Measurements from ENCODE around the gene ZMIZ1. TPM values are rescaled to one million over a fixed set of nuclear protein-coding genes. Genes with fewer than 3 reads are reported as not detected.

ZMIZ1 gene, protein sequence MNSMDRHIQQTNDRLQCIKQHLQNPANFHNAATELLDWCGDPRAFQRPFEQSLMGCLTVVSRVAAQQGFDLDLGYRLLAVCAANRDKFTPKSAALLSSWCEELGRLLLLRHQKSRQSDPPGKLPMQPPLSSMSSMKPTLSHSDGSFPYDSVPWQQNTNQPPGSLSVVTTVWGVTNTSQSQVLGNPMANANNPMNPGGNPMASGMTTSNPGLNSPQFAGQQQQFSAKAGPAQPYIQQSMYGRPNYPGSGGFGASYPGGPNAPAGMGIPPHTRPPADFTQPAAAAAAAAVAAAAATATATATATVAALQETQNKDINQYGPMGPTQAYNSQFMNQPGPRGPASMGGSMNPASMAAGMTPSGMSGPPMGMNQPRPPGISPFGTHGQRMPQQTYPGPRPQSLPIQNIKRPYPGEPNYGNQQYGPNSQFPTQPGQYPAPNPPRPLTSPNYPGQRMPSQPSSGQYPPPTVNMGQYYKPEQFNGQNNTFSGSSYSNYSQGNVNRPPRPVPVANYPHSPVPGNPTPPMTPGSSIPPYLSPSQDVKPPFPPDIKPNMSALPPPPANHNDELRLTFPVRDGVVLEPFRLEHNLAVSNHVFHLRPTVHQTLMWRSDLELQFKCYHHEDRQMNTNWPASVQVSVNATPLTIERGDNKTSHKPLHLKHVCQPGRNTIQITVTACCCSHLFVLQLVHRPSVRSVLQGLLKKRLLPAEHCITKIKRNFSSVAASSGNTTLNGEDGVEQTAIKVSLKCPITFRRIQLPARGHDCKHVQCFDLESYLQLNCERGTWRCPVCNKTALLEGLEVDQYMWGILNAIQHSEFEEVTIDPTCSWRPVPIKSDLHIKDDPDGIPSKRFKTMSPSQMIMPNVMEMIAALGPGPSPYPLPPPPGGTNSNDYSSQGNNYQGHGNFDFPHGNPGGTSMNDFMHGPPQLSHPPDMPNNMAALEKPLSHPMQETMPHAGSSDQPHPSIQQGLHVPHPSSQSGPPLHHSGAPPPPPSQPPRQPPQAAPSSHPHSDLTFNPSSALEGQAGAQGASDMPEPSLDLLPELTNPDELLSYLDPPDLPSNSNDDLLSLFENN
- 28.4 TPM for total RNA-seq (2021; ENCODE audit: unreplicated experiment)
- polyA plus RNA-seq (2012): 18.9 and 19.3 TPM in 2 replicates
- Bru-seq, nascent RNA: percentile 70 among the genes with signal in this experiment
- BruChase-seq, experiment 1, labeled RNA remaining after a 6-hour chase: percentile 55 among the genes with signal in this experiment
- BruChase-seq, experiment 2, labeled RNA remaining after a 2-hour chase: percentile 59 among the genes with signal in this experiment
- long read RNA-seq, partial matches to known transcripts: 48 of 55 reads
- long read RNA-seq, other reads (novel, unspliced or antisense): 7 of 55 reads

DNA sequence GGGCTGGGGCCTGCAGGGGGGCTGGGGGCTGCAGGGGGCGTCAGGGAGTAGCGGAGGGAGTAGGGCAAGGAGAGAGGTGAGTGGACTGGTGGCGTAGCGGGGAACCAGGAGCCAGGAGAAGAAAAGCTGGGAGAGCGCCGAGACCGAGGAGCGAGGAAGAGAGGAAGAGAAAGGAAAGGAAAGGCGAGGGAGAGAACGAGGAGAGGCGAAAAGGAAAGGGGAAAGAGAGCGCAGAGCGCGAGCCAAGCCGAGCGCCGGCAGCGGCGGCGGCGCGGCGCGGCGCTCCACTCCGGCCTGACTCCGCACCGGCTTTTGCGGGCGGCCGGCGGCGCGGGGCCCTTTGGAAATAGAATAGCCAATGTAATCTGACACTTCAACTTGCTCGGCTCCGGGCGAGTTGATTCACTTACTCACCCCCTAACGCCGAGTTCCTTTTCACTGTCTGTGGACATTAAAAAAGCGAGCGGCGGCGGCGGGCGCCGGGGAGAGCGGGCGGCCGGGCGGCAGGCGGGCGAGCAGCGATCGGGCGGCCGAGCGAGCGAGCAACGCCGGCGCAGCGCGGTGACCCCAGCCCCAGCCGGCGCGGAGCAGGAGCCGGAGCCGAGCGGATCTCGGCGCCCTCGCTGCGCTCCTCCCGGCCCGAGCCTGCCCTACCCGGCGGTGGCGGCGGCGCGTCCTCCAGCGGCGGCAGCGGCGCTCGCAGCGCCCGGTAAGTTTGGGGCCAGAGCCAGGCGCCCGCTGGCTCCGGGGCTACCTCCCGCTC lies at the start of gene ZMIZ1:
Gene ZMIZ1 (plus strand): TSS at position 405 of the 763 bp plus-strand sequence. CDS start 132,667 bp downstream, outside the sequence.
- no peaks in the 10 kb centered on the region for H3K9me2 ChIP-seq (ENCODE audit: insufficient read depth)
- peak within 1 kb of the TSS; percentile 26 for H2AFZ ChIP-seq (ENCODE audit: low read depth, low read length, poor library complexity, severe bottlenecking)
- intact Hi-C loops (cut with micrococcal nuclease): loop anchor here (1.0 to 5.0 kb wide), 4 partner anchors 82 to 141 kb away; no protein-coding TSS in a partner anchor
- peak within 1 kb of the TSS; percentile 76 for H3K9ac ChIP-seq (ENCODE audit: low read length)
- ATAC-seq (peak; percentile 69), DNase-seq (ENCODE audit: low read depth, low spot score) (peak; percentile 83)
- ChIA-PET POLR2A (no interaction called here), RAD21 (ENCODE audit: low non-redundant PET in 1 of 2, low total read pairs in 2 of 2, uncharacterized antibody in 2 of 2, unreplicated experiment in 2 of 2) (interaction anchor here (0.6 to 0.7 kb wide), 2 partner anchors 115 to 255 kb away, joined by 3 to 7 read pairs; no protein-coding TSS in a partner anchor), CTCF (interaction anchor here (1.0 kb wide), 1 partner anchor 126 kb away, joined by 4 read pairs; no protein-coding TSS in a partner anchor)
- peak within 1 kb of the TSS; percentile 84 to 85 for H3K4me3 ChIP-seq (replicated peaks in 1 of 2; ENCODE audit: low read depth in 1 of 2, low read length in 2 of 2)
- BruUV-seq (replicated peaks): no TSS peak
- H3K27me3 ChIP-seq (ENCODE audit: insufficient read depth, low read length): no peaks in the 10 kb centered on the region
- no peaks in the 10 kb centered on the region for H3K9me3 ChIP-seq (ENCODE audit: control insufficient read depth in 1 of 2, insufficient read depth in 1 of 2, low read depth in 1 of 2, low read length in 2 of 2)
- peak within 1 kb of the TSS; percentile 97 for H3K27ac ChIP-seq (ENCODE audit: low read depth, low read length)
- no peaks in the 10 kb centered on the region for H3K36me3 ChIP-seq (ENCODE audit: control insufficient read depth in 1 of 2, insufficient read depth in 2 of 2, low read length in 2 of 2)
- H3K4me1 ChIP-seq (ENCODE audit: control insufficient read depth in 1 of 2, insufficient read depth in 2 of 2, low read length in 2 of 2): peaks cover 32 to 58% of the 10 kb centered on the region in 2 experiments
- peaks cover 36% of the 10 kb centered on the region for H3K79me2 ChIP-seq (ENCODE audit: insufficient read depth, low read length)
- H3K4me2 ChIP-seq (ENCODE audit: low read length): peak within 1 kb of the TSS; percentile 90
- H4K20me1 ChIP-seq (ENCODE audit: insufficient read depth): no peaks in the 10 kb centered on the region
- TF ChIP-seq POLR2AphosphoS5 (IDR thresholded peaks at IDR 0.05; ENCODE audit: low read depth, low read length): peak; percentile 95
- TF ChIP-seq, protein P1, sequence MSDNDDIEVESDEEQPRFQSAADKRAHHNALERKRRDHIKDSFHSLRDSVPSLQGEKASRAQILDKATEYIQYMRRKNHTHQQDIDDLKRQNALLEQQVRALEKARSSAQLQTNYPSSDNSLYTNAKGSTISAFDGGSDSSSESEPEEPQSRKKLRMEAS (IDR thresholded peaks at IDR 0.05): peak; percentile 40
- 0 out of 2 replicates have a peak, but pooled peaks have one; percentile 36 for TF ChIP-seq RAD21 (IDR thresholded peaks at IDR 0.05; ENCODE audit: low read depth)
- no peak for TF ChIP-seq EZH2 (IDR thresholded peaks at IDR 0.05)
- TF ChIP-seq, protein P2, sequence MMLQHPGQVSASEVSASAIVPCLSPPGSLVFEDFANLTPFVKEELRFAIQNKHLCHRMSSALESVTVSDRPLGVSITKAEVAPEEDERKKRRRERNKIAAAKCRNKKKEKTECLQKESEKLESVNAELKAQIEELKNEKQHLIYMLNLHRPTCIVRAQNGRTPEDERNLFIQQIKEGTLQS (IDR thresholded peaks at IDR 0.05): no peak
- 0 out of 2 replicates have a peak, but pooled peaks have one; percentile 12 for TF ChIP-seq CBX3 (IDR thresholded peaks at IDR 0.05; ENCODE audit: low read depth)
- TF ChIP-seq, protein P3, sequence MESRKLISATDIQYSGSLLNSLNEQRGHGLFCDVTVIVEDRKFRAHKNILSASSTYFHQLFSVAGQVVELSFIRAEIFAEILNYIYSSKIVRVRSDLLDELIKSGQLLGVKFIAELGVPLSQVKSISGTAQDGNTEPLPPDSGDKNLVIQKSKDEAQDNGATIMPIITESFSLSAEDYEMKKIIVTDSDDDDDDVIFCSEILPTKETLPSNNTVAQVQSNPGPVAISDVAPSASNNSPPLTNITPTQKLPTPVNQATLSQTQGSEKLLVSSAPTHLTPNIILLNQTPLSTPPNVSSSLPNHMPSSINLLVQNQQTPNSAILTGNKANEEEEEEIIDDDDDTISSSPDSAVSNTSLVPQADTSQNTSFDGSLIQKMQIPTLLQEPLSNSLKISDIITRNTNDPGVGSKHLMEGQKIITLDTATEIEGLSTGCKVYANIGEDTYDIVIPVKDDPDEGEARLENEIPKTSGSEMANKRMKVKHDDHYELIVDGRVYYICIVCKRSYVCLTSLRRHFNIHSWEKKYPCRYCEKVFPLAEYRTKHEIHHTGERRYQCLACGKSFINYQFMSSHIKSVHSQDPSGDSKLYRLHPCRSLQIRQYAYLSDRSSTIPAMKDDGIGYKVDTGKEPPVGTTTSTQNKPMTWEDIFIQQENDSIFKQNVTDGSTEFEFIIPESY (IDR thresholded peaks at IDR 0.05; ENCODE audit: extremely low read depth, insufficient replicate concordance, low read length): peak; percentile 58
- TF ChIP-seq, protein P4, sequence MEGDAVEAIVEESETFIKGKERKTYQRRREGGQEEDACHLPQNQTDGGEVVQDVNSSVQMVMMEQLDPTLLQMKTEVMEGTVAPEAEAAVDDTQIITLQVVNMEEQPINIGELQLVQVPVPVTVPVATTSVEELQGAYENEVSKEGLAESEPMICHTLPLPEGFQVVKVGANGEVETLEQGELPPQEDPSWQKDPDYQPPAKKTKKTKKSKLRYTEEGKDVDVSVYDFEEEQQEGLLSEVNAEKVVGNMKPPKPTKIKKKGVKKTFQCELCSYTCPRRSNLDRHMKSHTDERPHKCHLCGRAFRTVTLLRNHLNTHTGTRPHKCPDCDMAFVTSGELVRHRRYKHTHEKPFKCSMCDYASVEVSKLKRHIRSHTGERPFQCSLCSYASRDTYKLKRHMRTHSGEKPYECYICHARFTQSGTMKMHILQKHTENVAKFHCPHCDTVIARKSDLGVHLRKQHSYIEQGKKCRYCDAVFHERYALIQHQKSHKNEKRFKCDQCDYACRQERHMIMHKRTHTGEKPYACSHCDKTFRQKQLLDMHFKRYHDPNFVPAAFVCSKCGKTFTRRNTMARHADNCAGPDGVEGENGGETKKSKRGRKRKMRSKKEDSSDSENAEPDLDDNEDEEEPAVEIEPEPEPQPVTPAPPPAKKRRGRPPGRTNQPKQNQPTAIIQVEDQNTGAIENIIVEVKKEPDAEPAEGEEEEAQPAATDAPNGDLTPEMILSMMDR (IDR thresholded peaks at IDR 0.05 in 2 of 3, conservative IDR thresholded peaks at IDR 0.05 in 1 of 3; ENCODE audit: borderline replicate concordance in 1 of 3, insufficient read depth in 1 of 3, low read depth in 2 of 3, low read length in 2 of 3): 0 out of 6 replicates have a peak, but pooled peaks of 1 of the 3 experiments have one; percentile 11
- TF ChIP-seq TCF7L2 (IDR thresholded peaks at IDR 0.05; ENCODE audit: borderline replicate concordance, extremely low read depth, insufficient read depth, insufficient read length): peak; percentile 100
- TF ChIP-seq ZFX (IDR thresholded peaks at IDR 0.05): peak; percentile 48; the same call in 1 of the 2 replicates
- TF ChIP-seq JUND (IDR thresholded peaks at IDR 0.05): peak; percentile 54
- TF ChIP-seq EZH2phosphoT487 (IDR thresholded peaks at IDR 0.05; ENCODE audit: borderline replicate concordance): no peak
- no peak for TF ChIP-seq YY1 (IDR thresholded peaks at IDR 0.05; ENCODE audit: extremely low read depth, insufficient replicate concordance, low read depth, low read length)
- peak; percentile 59 for TF ChIP-seq SIN3A (IDR thresholded peaks at IDR 0.05; ENCODE audit: low read depth)
